HG03066 (cell line): ENCODE data around the gene OPA1.

Source experiments
- ATAC-seq: cut with Tn5 transposase; IDR thresholded peaks from one replicate; pipeline ENCODE4 v1.9.1; 2021; ENCODE audit warnings: low read depth; ENCODE audit not compliant: unreplicated experiment

OPA1 gene

DNA sequence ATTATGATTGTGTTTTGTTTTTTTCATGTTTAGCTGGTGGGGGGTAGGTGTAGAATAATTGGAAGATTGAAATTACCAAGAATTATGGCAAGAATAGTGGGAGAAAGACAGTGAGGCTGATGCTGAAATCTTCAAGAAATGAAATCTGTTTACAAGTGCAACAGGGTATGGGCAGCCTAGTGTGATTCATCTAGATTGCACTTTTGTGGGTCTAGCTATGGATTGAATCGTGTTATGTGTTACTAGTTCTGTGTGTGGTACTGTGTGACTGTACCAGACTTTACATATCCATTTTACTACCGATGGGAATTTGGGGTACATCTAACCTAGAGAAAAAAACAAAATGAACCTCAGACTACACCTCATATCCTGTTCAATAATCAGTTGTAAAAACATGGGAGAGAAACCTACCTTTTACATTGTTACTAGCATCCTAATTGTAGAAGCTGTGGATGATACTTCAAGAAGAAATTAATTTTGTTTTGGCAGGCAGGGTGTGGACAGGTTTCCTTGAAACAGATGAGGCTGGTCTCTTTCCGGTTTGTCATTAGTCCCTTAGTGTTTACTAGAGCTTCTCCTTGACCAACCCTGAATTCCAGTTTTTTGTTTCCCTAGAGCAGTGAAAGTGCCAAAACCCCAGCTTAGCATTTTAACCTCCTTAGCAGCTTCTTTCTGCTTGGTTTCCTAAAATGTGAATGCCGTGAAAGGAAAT is 47.9 kb downstream of the OPA1 start:
- ATAC-seq, result no peak

DNA sequence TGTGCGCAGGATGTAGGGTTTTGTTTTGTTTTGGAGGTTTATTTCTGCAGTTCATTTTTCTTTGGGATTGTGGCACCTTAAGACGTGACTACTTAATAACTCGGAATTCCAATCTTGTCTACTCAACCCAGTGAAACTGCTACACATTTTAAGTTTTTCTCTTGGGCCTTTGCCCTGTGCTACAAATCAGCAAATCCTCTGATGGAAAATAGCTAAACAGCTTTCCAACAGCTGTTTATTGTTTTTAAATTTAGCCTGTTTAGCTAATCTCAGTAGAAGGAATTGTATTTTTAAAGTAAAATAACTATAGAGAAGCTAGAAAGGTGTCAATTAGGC is 48.4 kb downstream of the OPA1 start:
- ATAC-seq, result no peak

DNA sequence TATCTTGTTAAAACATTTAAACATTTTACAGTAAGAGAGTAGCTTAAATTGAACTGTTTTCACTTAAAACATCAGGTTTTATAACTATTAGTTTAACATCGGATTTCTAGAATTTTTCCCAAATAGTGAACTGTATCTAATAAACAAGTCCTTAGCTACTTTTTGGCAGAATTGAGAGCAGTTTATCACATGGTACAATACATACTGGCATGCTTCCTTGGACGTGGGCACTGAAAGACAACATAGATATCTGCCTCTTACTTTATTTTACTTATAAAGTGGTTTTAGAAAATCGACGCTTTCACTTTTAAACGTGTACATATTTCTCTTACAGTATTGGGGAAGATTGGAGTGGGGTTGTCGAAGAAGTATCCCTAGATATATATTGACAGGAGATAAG is 52.8 kb downstream of the OPA1 start:
- ATAC-seq, result no peak

DNA sequence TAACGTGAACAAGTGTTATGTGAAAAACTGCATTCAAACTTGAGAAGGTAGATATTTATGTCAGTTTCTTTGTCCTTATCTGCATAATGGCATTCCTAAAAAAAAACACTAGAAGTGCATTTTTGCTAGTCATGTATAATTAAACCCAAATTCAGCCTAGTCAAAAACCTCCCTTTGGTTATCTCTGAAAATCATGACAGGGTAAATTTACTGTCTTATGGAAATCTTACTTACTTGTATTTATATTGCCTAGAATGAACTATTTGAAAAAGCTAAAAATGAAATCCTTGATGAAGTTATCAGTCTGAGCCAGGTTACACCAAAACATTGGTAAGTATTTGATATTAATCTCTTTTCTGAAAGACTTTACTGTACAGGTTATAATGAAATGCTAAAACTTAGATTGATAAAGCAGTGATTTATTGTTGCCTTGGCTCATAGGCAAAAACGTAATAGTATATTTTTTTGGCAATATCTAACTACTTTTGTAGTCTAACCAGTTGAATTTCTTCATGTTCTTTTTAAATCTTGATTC is 55.6 kb downstream of the OPA1 start:
- ATAC-seq, result no peak

DNA sequence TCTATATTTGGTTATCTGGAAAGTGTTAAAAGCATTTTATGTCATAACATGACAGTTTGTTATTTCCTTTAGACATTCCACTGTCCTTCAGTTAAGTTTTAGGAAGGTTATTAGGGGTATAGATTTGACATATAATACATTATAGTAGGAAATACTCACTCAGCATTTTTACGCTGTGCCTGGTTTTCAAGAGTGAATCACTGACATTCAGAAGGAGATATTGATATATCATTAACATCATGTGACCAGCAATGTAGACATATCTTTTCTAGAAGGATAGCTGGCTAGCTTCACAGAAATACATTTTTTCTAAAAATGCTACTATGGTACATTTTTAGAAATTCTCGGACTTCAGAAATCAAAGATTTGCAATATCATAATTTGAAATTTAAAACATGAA is 57.6 kb downstream of the OPA1 start:
- no peak for ATAC-seq

DNA sequence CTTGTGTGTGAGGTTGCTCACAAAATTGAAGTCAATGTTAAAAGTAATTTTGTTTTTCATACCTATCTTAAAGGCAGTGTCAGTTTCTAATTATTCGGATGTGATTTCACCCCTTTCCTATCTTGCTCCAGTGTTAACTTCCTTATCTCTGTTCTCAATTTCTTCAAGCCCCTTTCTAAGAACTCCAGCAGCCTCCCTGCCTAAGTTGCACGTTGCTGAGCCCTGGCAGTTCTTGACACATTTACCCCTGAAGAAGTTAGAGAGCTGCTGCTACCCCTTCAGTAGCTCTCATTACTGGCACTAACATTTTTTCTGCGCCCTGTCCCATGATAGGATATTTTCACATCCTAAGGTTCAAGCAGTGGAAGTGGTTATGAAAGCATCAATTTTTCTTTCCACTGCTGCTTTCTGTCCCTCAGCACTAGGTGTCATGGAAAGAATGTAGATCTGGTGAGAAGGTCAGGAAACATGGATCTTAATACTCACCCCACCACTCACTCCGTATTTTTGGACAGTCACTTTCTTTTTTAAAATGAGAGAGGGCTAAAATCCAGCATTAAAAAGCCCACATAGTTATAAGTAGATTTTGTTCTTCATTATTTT is 62.9 kb downstream of the OPA1 start:
- no peak for ATAC-seq

DNA sequence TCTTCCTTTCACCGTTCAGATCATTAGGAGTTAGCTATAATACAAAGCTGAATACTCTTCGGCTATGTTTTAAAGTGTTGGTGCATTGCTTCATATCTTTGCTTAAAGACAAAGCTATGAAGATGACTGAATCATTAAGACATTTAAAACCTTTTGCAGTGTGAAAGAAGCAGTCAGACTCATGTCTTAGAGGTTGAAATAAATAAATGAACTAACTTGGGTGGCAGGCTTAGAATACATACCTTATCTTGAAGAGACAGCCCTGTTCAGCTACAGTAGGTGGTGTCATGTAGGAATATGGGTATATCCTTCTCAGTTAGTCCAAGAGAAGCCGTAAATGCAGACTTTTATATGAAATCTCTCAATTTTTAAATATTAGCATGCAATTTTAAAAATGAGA is 63.4 kb downstream of the OPA1 start:
- ATAC-seq, result no peak

DNA sequence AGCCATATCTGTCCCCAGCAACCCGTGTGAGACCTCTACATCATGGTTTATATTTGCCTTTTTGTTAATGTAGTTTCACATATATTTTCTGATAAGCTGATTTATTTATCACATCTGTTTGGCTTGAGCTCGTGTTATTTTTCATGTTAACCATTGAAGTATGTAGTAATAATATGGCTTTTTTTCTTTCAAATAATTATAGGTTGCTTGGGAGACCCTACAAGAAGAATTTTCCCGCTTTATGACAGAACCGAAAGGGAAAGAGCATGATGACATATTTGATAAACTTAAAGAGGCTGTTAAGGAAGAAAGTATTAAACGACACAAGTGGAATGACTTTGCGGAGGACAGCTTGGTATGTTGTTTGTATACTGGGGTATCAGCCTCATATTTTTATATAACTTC is 63.9 kb downstream of the OPA1 start:
- no peak for ATAC-seq

DNA sequence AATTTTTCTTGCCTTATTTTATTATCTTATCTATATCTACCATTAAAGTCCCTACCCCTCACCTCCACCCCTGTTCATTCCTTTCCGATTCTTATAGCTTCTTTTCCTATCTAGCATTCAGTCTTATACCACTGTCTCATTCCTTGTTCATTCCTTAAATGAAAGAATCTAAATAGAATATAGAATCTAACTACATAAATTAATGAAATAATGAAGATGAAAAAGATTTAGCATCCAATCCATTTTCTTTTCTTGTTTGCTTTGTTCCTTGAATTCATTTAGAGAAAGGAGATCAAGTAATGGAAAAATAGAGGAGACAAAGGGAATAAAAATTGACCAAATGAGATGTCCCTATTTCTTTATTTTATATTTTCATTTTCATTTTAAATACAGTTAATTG is 67.2 kb downstream of the OPA1 start:
- ATAC-seq, result no peak

DNA sequence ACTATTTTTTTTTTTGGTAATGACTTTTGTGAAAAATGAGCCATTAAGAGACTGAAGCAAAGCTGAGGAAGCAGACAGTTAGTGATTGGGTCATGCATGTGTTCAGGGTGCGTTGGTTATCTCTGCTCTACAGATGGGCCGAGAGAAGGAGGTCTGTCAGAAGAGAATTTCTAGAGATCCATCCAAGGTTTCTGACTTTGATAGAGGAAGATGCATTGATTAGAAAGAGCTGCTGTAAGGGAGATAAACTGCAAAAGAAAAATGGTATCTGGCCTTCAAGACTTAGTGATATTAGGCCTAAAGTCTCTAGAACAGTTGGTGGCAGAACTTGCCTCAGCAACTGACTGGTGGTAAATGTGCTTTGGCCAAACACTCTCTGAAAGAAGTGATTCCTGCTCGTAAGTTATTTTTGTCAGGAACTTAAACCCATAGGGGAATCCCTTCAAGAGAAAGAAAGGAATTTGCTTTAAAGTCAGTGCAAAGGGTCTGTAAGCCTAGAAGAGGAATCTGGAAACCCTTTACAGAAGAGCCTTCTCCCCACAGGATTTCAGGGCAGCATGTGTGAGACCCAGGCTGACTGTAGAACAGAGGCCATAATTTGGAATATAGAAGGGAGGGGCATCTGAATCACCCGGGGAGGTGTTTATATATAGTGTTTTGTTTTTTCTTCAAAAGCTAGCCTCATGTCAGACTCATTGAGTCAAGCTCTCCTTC is 67.8 kb downstream of the OPA1 start:
- ATAC-seq, result no peak

DNA sequence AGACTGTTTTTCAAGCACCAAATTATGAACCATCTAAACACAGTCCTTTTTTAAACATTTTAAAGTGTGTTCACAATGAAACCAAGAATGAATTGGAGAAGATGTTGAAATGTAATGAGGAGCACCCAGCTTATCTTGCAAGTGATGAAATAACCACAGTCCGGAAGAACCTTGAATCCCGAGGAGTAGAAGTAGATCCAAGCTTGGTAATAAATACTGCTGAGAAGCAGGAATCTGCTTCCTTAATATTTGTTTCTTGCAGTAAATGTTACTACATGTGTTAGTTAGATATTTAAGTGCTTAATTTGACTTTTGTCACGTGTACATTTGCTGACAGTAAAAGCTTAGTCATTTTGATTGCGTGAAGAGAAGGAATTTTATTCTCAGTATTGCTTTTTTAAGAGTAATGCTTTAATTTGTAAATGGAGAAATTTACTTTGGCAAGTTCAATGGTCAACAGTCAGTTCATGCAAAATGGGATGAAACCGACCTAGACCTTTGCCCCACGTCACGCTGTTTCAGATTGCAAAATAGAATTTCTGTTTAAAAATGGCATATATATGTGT is 69.8 kb downstream of the OPA1 start:
- ATAC-seq, result no peak

DNA sequence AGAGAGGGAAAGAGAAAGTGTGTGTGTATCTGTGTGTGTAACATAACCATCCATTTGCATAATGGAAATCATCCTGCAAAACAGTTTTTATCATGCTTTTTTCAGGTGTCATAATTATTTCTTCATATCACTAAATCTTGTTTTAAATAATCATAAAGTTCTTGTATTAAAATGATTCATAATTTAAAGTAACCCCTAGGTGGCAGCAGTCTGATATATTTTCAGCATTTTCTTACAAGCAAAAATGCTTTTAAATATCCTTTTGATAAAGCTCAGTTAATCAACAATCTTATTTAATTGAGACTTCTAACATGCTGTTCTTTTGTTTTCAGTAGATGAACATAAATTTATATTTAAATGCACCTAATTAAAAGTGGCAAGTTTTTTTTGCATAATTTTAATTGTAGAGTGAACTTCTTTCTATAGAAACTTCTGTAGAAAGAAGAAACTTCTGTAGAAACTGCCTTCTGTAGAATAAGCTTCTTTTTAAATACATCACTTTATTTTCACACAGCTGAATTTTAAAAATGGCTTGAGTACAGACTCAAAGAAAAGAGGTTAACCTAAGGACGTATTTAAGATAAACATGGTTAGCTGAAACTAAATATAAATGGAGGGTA is 72.5 kb downstream of the OPA1 start:
- ATAC-seq, result no peak

DNA sequence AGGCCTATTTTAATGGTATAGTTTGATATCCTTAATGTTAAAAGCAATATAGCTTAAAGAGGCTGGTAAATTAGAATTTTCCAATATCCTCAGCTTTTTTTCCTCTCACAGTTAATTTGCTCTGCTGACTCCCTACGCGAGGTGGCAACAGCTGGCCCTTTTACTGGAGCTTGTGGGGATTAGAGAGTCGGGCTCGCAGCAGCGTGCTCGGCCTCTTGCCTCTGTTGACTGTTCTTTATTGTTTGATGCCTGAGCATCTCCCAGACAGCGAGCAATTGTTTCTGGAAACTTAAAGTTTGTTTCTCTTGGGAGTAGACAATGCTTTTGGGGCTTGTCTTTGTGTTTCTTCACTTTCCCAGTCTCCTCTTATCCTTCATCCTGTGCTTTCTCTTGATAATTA is 80.8 kb downstream of the OPA1 start:
- ATAC-seq, result no peak

DNA sequence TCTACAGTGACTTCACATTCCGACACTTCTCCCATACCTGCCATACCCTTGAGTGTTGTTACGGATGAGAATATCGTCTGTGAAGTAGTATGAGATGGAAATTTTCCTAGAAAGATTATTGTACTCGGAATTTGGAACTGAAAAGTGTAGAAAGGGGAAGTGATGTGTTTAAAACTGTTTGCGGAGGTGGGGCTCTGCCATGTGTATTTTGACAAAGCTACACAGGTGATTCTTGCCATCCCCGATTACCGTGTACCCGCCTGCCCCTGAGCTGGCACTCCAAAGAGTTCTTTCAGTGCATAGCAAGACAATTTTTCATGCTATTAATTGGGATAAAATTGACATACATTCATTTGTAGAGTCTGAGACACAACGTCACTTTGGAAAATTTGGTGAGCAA is 81.7 kb downstream of the OPA1 start:
- no peak for ATAC-seq

DNA sequence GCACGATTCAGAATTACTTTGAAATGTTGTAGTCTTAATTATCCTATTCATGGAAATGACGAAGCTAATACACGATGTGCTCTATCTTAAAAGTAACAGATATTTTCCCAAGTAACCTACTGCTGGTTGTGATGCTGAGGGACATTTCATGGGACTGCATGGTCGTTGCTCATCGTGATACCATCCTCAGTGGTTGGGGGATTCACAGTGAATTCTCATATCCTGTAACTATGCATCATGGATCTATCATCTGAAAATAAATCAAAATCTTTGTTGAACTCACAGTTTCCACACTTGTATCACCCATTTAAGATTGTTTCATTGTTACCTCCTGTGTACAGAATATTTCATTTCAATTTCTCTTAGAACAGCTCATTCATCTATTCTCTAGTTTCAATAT is 84.7 kb downstream of the OPA1 start:
- no peak for ATAC-seq

DNA sequence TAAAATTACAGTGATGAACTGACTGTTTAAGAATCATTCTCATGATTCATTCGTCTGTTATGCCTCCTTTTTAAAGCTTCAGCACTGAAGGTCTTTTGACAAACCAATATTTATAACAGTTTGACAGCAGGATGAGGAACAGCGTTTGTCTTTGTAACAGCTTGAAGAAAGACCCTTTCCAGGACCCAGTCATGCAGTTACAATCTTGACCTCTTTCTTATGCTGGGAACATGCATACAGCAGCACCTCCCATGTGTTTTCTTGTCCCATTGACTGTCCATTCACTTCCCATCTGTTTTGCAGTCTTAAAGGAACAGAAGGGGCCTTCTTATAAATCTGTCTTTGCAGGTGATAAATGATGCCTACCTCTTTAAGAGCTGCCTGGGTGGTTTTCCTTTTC is 87.2 kb downstream of the OPA1 start:
- ATAC-seq, result no peak

DNA sequence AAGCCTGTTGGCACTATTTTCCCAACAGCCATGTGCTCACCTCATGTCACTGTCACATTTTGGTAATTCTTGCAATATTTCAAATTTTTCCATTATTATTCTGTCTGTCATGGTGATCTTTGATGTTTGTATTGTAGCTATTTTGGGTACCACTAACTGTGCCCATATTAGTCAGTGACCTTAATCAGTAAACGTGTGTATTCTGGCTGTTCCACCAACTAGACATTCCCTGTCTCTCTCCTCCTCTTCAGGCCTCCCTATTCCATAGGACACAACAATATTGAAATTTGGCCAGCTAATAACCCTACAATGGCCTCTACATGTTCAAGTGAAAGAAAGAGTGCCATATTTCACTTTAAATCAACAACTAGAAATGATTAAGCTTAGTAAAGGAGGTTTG is 88.6 kb downstream of the OPA1 start:
- ATAC-seq, result no peak

DNA sequence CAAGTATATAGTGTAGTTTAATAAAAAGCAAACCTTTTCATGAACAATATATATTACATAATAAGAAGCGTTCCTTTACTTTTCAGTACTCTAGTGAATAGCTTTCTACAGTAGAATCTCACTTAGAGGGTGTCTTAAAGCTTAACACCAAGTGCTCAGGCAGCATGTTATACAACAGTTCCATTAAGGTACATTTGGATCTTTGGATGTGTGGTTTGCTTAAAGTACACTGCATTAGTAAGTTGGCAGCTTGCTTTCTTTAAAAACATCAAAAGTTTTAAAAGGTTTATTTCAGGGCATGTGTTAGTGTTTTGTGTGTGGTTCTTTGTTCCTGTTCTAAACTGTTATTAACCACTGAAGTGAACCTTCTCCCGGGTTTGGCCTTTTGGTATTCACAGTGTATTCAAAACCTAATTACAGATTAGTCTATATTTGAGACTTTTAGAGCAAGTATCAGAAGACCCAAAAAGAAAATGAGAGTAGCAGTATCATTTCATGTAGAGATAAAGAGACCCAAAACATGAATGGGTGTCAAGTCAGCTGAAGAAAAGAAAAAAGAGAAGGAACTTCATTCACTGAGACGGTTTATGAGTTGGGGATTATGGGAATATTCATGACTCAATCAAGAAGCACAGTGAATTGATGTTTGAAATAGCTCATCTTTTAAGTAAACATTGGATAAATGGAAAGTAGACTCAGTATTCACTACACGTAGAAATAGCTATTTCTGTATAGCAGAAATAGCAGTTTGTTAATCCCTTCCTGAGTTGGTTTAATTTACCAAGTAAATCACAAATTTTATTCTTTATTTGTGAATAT is 93.9 kb downstream of the OPA1 start:
- ATAC-seq, result no peak

DNA sequence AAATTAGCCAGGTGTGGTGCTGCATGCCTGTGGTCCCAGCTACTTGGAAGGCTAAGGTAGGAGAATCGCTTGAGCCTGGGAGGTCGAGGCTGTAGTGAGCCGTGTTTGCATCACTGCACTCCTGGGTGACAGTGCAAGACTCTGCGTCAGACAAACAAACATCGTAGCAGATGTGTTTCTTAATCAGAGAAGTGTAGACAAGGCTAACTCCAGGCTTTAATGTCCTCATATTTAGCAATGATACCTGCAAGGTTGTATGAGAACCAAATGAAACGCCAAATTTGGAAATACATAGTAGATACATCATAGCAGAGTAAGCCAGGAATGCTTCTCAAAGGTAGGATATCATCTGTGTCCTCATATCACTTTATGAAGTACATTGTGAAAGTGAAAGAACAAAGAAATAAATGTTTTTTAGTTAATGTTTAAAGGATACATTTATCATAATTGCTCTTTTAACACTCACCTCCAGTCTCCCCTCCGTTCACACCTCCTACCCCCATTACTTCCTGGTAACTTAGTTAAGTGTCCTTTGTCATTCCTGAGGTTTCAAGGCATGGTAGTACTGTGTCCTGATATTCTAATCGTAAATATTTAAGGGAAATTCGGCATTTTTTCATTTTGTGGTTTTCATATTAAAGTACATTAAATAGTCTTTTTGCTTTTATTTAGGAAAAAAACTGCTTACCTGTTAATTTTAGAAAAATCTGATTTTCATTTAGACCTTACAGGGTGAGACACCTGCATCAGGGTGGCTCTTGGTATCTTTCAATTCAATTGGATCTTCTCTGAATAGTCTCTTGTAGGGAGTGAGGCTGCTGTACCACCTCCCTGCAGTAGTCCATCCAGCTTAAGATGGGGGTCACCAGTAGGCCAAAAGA is 96.1 kb downstream of the OPA1 start:
- ATAC-seq, result no peak
